ENCODE data around the gene PARD6B.
"Not testable (repeated sequence)": the region's sequence is repeated elsewhere in the genome, so short reads cannot be mapped to it uniquely, and the experiment has no call there.

Gene PARD6B

DNA sequence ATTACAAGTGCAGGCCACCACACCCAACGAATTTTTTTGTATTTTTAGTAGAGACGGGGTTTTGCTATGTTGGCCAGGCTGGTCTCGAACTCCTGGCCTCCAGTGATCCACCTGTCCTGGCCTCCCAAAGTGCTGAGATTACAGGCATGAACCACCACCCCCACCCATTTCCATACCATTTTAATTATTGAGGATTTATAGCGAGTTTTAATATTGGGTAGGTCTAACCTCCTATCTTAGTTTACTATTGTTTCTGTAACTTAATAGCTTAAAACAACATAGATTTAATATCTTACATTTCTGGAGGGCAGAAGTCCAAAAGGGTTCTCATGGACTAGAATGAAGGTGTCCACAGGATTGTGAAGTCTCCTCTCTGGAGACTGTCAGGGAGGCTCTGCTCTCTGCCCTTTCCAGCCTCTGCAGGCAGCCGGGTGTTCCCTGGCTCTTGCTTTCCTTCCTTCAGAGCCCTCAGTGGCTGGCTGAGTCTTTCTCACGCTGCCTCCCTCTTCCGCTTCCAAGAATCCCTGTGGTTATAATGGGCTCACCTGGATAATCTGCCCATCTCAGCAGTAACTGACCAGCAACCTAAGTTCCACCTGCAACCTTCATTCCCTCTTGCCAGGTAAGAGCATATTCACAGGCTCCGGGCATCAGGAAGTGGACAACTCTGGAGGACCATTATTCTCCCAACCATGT, 44.9 kb downstream of the PARD6B start:
- no peak for DNase-seq

DNA sequence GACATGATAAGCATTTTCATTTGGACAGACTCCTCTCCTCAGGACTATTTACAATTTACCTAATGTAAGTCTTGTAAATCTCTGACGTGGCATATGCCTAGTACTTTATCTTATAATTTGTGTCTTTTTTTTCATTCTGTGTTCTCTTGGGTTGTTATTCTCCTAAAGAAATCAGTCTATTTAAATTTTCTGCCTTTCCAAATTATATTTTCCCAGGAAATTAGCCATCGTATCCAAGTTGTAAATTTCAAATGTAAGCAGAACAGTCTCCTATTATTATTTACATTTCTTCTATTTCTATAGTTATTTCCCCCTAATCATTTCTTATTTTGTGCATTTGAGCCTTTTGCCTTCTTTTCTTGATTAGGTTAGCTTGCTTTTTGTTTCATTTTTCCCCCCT, 46.0 kb downstream of the PARD6B start:
- DNase-seq, result no peak

DNA sequence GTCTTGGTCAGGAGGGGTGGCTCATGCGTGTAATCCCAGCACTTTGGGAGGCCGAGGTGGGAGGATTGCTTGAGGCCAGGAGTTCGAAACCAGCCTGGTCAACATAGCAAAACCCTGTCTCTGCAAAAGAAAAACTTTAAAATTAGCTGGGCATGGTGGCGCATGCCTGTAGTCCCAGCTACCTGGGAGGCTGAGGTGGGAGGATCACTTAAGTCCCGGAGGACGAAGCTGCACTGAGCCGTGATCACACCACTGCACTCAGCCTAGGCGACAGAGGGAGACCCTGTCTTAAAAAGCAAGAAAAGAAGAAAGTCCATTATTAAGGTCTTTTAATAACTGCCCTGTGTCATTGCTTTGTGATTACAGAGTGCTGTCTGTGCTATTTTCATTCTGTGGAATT, 47.6 kb downstream of the PARD6B start:
- not testable (repeated sequence) for DNase-seq

DNA sequence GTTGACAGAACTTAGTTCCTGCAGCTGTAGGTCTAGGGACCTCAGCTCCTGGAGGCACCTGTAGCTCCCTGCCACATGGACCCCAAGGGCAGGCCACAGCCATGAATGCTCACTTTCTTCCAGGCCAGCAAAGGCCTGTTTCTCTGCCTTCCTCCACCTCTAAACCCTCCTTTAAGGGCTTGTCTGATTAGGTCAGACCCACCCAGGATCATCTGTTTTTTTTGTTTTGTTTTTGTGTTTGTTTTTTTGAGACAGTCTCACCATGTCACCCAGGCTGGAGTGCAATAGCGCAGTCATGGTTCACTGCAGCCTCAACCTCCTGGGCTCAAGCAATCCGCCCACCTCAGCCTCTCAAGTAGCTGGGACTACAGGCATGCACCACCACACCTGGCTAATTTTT, 52.0 kb downstream of the PARD6B start:
- DNase-seq, result no peak

DNA sequence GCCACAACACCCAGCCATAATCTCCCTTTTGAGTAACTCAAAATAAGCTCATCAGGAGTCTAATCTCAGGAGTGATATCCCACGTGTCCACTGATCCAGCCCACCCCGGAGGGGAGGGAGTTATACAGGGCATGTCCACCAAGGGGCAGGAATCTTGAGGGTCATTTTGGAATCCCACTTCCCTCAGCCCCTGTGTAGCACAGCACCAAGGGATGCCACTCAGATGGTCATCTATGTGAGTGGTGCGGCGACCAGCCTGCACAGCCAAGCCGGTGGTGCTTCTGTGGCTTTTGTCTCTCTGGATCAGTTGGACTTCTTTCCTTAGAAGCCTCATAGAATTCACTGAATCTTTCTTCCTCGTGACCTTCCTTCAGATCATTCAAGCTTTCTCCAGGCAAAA, 52.5 kb downstream of the PARD6B start:
- DNase-seq, result no peak

DNA sequence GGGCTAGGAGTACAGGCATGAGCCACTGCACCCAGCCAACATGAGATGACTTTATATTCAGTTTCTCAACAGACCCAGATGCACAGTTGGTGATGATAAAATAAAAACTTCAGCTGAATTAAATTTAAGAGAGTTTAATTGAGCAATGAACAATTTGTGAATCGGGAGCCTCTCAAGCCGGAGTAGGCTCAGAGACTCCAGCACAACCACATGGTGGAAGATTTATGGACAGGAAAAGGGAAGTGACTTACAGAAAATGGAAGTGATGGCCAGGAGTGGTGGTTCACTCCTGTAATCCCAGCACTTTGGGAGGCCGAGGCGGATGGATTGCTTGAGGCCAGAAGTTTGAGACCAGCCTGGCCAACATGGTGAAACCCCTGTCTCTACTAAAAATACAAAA, 53.1 kb downstream of the PARD6B start:
- no peak for DNase-seq

DNA sequence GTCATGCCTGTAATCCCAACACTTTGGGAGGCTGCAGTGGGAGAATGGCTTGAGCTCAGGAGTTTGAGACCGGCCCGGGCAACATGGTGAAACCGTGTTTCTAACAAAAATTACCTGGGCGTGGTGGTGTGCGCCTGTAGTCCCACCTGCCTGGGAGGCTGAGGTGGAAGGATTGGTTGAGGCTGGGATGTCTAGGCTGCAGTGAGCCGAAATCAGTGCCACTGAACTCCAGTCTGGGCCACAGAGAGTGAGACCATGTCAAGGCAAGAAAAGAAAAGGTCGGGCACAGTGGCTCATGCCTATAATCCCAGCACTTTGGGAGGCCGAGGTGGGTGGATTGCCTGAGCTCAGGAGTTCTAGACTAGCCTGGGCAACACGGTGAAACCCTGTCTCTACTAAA, 55.3 kb downstream of the PARD6B start:
- no peak for DNase-seq

DNA sequence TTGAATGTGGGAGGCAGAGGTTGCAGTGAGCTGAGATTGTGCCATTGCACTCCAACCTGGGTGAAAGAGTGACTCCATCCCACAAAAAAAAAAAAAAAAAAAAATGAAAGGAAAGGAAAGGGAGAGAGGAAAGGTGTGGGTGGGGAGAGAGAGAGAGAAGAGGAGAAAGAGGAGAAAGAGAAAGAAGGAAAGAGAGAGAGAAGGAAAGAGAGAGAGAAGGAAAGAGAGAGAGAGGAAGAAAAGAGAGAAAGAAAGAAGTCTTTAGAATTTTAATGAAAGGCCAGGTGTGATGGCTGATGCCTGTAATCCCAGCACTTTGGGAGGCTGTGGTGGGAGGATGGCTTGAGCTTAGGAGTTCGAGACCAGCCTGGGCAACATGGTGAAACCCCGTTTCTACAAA, 55.8 kb downstream of the PARD6B start:
- DNase-seq, result no peak

DNA sequence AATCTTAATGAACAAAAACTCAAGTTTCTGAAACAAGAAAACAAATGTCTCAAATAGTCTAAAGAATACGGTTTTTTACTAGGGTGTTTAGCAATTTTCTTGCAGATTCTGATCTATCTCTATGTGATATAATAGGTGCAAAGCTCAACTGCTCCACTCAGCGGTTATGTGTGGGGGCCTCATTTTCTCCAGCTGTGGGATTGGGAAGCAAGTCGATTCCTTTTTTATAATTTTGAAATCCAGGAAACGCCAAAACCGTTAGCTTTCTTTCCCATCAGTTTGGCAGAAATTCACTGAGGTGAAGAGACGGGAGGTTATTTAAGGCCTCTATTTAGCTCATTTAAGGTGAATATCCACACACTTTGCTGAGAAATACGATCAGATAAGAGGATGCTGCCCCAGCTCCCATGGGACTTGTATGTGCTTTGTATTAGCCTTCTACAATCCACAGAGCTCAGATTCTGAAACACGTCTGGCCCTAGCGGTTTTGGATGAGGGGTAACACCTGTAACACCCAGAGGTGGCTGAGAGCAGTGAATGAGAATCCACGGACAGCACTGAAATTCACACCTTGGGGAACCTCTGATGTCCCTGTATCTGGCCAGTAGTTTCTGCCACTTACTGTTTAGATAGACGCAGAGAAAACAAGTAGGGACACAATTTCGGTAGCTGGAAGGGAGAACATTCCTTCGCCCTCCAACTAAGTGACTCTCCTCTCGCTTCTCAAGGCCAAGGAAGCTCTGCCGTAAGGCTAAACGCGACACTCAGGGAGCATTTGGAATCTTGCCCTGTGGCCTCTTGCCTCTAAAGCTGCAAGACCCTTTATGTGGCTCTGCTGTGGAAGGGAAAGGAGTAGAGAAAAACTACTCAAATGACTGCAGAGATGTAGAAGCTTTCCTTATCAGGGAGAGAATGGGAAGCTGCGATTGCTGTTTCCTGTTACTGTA, 56.9 kb downstream of the PARD6B start:
- peak; percentile 30 for DNase-seq

DNA sequence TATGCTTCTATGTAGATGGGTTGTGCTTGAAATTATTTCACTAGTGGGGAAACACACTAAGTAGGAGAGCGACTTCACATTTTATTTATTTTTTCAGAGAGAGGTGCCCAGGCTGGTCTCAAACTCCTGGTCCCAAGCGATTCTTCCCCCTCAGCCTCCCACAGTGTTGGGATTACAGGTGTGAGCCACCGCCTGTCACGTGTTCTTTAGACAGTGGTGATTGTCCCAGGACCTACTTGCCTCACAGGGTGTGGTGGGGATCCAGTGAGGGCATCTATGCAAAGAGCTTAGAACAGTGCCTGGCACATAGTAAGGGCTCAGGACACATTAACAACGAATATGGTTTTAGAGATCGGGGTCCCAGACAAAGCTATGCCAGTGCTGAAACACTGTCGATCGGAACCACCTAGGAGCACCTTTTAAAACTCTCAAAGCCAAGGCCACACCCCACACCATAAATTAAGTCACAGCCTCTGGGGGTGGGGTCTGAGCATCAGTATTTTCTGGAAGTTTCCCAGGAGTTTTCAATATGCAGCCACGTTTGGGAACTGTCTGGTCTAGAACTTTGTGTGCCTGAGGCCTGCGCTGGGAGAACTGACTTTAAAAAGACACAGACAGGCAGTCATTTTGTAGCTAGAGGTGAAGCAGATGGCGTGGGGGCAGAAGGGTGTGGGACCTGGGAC, 58.7 kb downstream of the PARD6B start:
- no peak for DNase-seq

DNA sequence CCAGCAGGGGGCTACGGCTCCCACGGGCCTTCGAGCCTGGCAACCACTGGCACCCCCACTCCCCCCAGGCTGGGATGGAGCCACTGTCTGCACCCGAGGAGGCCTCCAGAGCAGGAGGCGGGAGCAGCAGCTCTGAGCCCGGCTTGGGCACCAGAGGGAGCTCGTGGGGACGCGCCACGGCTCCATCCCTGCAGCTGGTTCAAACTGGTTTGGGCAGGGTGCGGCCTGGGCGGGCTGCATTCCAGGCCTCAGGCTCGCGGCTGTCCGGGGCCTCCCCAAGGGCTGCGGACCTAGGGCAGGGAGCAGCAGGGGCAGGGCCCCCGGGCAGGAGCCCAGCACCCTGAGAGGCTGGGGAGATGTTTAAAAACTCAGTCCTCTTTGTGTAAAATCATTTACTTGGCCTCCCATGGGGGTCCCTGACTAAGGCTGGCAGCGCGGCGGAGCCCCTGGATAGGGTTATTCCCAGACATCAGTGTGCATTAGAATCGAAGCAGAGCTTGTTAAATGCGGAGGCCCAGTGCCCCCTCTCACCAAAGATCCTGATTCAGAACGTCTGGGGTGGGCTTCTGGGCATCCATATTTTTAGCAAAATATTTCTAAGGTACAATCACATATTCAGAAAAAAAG, 59.4 kb downstream of the PARD6B start:
- peak; percentile 87 for DNase-seq

DNA sequence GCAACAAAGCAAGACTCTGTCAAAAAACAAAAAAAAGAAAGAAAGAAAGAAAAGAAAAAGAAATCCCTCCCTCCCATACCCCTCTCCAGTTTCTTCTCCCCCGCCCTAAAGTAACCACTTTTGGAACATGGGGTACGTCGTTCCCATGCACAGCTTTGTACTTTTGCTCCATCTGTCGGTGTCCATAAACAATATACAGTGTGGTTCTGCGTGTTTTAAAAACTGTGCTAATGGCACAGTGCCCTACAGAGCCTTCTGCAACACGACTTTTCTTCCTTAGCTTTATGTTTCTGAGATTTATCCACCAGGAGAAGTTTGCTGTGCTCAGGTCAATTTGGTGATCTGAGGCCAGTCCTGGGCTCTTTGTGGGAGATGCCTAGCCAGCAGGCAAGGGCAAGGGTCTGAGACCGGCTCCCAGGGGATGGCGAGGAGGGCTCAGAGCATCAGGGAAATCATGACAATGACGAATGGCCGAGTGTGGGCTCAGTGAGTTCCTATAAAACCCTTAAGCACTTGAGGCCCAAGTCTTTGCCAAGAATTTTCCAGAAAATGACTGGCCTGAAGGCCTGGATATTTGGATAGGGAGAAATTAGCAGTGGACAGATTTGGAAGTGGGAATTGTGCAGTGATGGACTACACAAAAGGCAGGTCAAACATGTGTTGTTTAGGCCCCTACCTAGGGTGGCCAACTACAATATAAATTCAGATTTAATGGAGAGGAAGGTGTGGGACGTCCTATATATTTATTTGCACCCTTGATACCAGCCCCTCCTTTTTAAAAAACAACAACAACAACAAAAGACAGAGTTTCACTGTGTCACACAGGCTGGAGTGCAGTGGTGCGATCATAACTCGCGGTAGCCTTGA, 61.6 kb downstream of the PARD6B start:
- DNase-seq, result no peak

DNA sequence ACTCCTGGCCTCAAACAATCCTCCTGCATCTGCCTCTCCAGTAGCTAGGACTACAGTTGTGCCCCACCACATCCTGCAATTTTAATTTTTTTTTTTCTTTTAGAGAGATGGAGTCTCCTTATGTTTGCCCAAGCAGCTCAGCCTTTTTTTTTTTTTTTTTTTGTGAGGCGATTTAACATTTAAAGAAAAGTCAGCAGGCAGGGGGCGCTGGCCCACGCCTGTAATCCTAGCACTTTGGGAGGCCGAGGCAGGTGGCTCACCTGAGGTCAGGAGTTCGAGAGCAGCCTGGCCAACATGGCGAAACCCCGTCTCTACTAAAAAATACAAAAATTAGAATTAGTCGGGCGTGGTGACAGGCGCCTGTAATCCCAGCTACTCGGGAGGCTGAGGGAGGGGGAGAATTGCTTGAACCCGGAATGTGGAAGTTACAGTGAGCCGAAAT, 62.2 kb downstream of the PARD6B start:
- not testable (repeated sequence) for DNase-seq

DNA sequence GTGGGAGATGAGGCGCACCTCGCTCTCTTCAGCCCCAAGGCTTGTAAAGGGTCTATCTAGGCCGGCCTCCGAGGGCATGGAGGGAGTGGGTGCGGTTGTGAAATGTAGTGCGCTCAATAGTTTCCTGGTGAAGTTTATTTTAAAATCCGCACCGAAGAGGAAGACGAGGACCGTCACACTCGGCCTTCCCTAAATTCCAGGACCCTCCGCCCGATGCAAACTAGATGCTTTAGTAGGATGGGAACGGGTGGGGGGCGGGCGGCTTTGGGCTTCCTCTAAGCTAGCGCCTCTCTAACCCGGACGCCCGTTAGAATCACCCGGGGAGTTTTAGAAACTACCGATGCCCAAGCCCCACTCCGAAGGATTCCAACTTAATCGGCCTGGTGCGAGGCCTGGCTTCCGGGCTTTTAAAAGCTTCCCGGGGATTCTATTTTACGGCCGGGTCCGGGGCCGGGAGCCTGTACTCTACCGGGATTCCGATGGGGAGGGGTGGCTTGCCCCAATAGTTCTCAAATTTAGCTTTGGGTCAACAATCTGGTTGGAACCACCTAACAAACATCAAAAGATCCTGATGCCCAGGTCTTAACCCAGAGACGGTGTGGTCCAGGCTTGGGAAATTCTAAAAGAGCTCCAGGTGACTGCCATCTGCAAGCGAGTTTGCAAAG, 62.9 kb downstream of the PARD6B start:
- no peak for DNase-seq

DNA sequence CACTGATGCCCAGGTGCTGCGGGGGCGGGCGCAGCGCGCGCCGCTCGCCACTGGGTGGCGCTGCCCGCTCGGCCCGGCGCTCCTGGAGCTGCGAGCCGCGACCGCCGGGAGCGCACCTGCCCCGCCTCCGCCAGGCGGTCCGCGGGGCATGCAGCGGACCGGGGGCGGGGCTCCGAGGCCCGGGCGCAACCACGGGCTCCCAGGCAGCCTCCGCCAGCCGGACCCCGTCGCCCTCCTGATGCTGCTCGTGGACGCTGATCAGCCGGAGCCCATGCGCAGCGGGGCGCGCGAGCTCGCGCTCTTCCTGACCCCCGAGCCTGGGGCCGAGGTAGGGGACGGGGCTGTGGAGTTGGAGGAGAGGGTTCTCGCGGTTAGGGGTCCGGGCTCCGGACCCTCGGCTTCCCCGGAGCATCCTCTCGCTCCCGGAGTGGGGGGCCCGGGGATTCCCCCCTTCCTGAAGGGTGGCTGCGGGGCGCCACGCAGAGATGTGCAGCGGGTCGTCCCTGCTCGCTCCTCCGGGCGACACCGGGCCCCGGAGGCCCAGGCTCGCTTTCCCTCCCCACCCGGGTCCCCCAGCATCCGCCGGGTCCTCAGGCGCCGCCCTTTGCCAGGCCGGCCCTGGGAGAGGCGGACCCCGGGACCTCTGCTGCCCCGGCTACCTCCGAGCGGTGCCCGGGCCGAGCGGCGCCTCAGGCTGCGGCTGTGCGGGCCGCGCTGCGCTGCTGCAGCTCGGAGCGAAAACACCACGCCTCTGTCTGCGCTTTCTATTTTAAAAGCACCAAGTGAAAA, 63.7 kb downstream of the PARD6B start, which contains the start of gene BCAS4:
TSS of gene BCAS4 (plus strand) at position 216 of the 789 bp plus-strand sequence. CDS start at position 239, 23 bp downstream.
- peak; percentile 58 for DNase-seq

DNA sequence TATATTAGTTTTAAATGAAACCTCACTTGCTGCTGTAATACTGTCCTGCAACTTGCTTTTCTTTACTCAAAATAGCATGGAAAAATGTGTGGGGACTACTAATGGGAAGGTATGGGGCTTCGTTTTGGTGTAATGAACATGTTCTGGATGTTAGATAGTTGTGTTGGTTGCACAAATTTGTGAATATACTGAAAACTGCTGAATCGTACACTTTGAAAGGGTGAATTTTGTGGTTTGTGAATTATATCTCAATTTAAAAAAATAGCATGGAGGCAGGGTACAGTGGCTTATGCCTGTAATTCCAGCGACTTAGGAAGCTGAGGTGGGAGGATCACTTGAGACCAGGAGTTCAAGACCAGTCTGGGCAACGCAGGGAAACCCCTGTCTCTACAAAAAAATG, 65.8 kb downstream of the PARD6B start:
- DNase-seq, result no peak

DNA sequence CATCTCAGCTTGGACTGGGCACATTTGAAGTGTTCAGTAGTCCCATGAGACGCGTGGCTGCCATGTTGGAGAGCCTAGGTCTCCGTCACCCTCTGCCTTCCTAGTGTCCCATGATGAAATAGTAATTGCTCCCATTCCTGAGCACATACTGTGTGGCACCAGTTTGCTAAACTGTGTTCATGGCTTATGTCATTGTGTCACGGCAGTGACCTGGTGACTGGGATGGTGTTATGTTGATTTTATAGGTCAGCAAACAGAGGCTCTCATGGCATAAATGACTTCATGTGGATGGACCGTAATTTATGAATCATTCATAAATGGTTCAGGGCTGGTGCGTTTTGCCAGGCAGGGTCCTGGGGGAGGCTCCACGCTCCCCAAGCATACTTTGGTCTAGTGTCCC, 67.3 kb downstream of the PARD6B start:
- DNase-seq, result no peak

DNA sequence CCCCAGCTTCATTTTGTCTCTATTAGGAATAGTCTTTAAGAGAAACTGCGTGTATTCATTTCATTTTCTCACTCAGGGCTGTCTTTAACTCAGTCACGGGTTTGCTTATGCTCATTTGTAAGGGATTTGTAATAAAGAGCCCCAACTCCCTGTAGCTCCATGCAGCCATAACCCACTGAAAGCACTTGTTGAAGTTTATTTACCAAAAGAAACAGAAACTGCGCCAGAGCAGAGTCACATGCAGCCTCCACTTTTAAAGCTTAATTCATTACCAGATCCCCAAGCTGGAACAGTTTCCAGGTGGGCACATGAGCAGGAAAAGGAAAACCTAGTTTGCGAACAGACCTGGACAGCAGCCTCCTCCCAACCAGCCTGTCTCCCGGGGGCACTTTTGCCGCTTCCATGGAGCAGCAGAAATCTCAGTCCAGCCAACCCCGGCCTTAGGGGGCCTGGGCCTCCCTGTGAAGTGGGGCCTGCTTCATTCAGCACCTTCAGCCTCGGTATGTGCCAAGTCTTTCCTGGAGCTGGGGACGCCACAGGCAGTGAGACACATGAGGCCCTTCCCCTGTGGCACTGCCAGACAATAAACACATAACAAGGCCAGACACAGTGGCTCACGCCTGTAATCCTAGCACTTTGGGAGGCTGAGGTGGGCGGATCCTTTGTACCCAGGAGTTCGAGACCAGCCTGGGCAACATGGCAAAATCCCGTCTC, 68.0 kb downstream of the PARD6B start:
- no peak for DNase-seq

DNA sequence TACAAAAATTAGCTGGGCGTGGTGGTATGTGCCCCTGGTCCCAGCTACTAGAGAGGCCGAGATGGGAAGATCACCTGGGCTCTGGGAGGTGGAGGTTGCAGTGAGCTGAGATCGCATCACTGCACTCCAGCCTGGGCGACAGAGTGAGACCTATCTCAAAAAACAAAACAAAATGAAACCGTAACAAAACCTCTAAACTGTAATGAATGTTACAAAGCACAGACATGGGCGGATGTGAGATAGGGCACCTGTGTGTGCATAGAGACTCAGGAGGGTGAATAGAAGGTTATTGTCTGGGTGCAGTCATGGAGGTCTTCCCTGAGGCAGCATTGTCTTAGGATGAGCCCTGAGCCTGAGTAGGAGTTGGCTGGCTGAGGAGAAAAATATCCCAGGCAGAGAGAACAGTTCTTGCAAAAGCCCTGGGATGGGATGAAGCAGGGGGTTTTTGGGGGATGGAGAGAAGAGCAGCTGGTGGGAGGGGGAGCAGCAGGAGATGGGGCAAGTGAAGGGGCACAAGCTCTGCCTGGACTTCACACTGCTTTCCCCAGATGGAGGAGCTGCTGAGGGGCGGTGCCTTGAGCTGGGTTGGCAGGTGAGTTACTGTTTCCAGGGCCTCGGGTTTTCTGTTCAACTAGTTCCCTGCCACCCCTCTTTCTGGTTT, 68.6 kb downstream of the PARD6B start:
- no peak for DNase-seq
